ENCODE data around the gene CELF2.

DNA sequence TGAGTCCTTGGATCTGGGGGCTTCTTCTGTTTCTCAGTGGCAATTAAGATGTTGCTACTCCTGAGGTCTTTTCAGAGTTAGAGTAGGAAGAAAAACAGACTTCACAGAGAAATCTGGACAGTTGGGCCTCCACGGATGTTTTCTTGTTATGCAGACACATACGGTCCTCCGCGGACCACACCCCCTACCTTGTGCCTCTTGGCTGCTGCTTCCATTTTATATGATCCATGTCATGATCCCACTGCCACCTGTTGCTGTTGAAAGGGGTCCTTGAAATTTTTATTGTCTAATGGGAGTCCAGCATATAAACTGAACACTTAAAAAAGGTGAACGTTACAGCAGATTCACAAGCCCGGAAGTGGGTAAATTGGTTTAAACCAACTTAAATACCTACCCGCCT lies 8.3 kb downstream of the CELF2 start:
- TF ChIP-seq, protein P1, sequence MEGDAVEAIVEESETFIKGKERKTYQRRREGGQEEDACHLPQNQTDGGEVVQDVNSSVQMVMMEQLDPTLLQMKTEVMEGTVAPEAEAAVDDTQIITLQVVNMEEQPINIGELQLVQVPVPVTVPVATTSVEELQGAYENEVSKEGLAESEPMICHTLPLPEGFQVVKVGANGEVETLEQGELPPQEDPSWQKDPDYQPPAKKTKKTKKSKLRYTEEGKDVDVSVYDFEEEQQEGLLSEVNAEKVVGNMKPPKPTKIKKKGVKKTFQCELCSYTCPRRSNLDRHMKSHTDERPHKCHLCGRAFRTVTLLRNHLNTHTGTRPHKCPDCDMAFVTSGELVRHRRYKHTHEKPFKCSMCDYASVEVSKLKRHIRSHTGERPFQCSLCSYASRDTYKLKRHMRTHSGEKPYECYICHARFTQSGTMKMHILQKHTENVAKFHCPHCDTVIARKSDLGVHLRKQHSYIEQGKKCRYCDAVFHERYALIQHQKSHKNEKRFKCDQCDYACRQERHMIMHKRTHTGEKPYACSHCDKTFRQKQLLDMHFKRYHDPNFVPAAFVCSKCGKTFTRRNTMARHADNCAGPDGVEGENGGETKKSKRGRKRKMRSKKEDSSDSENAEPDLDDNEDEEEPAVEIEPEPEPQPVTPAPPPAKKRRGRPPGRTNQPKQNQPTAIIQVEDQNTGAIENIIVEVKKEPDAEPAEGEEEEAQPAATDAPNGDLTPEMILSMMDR (IDR thresholded peaks at IDR 0.05; ENCODE audit: low read depth, low read length, poor library complexity, severe bottlenecking): no peak
- TF ChIP-seq EZH2phosphoT487 (IDR thresholded peaks at IDR 0.05; ENCODE audit: borderline replicate concordance, low read length): no peak

Measured in DOHH2 (cell line).